HG02973 (cell line): ENCODE data around the gene C19orf81.

ENCODE experiments used
- ATAC-seq: cut with Tn5 transposase; IDR thresholded peaks from one replicate; pipeline ENCODE4 v1.9.1; 2021; ENCODE audit warnings: moderate library complexity; ENCODE audit not compliant: unreplicated experiment

Gene C19orf81

GRCh38 chr19:50708179-50708879 is 59.1 kb downstream of the C19orf81 start:
- ATAC-seq, result no peak
